HS-5 (cell line): ENCODE data around the gene ANKRD30B.
"Not testable (repeated sequence)": the region's sequence is repeated elsewhere in the genome, so short reads cannot be mapped to it uniquely, and the experiment has no call there.

Source experiments
- DNase-seq: peaks from one replicate; pipeline ENCODE4 v3.0.0-alpha.2; 2012; ENCODE audit warnings: low read depth

The ANKRD30B gene

DNA sequence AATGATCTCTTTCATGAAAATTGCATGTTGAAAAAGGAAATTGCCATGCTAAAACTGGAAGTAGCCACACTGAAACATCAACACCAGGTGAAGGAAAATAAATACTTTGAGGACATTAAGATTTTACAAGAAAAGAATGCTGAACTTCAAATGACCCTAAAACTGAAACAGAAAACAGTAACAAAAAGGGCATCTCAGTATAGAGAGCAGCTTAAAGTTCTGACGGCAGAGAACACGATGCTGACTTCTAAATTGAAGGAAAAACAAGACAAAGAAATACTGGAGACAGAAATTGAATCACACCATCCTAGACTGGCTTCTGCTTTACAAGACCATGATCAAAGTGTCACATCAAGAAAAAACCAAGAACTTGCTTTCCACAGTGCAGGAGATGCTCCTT is 103.6 kb downstream of the ANKRD30B start:
- DNase-seq: not testable (repeated sequence)

DNA sequence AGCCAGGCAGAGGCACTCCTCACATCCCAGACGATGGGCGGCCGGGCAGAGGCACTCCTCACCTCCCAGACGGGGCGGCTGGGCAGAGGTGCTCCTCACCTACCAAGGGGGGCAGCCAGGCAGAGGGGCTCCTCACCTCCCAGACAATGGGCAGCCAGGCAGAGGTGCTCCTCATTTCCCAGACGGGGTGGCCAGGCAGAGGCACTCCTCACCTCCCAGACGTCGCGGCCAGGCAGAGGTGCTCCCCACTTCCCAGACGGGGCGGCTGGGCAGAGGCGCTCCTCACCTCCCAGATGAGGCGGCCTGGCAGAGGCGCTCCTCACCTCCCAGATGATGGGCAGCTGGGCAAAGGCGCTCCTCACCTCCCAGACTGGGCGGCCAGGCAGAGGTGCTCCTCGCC is 107.7 kb downstream of the ANKRD30B start:
- DNase-seq: not testable (repeated sequence)

DNA sequence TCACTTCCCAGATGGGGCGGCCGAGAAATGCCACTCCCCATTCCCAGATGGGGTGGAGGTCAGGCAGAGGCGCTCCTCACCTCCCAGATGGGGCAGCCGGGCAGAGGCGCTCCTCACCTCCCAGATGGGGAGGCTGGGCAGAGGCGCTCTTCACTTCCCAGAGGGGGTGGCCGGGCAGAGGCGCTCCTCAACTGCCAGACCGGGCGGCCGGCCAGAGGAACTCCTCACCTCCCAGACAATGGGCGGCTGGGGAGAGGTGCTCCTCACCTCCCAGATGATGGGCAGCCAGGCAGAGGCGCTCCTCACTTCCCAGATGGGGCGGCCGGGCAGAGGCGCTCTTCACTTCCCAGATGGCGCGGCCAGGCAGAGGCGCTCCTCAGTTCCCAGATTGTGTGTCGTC is 108.3 kb downstream of the ANKRD30B start:
- not testable (repeated sequence) for DNase-seq

DNA sequence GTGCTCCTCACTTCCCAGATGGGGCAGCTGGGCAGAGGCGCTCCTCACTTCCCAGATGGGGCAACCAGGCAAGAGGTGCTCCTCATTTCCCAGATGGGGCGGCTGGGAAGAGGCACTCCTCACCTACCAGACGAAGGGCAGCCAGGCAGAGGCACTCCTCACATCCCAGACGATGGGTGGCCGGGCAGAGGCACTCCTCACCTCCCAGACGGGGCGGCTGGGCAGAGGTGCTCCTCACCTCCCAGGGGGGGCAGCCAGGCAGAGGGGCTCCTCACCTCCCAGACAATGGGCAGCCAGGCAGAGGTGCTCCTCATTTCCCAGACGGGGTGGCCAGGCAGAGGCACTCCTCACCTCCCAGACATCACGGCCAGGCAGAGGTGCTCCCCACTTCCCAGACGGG is 110.5 kb downstream of the ANKRD30B start:
- DNase-seq: not testable (repeated sequence)

DNA sequence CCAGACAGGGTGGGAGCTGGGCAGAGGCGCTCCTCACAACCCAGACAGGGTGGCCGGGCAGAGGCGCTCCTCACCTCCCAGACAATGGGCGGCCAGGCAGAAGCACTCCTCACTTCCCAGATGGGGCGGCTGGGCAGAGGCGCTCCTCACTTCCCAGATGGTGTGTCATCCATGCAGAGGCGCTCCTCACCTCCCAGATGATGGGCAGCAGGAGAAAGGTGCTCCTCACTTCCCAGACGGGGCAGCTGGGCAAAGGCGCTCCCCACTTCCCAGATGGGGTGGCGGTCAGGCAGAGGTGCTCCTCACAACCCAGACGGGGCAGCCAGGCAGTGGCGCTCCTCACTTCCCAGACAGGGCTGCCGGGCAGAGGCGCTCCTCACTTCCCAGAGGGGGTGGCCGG is 112.0 kb downstream of the ANKRD30B start:
- not testable (repeated sequence) for DNase-seq

DNA sequence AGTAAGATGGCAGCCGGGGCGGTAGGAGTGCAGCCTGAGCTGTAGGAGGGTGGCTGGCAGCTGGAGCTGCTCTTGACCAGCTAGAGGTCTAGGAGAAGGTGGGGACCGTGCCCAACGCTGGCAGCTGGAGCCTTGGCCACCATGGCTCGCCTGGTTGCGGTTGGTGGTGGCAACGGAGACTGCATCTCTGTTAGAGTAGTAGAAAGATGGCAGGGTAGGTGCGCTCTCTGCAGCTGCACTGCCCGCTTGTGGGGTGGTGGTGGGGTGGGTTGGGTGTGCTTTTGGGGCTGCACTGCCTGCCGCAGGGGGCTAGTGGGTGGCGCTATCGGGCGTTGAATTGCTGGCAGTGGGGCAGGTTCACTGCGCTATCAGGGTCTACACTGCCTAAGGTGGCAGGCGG is 118.5 kb downstream of the ANKRD30B start:
- not testable (repeated sequence) for DNase-seq

DNA sequence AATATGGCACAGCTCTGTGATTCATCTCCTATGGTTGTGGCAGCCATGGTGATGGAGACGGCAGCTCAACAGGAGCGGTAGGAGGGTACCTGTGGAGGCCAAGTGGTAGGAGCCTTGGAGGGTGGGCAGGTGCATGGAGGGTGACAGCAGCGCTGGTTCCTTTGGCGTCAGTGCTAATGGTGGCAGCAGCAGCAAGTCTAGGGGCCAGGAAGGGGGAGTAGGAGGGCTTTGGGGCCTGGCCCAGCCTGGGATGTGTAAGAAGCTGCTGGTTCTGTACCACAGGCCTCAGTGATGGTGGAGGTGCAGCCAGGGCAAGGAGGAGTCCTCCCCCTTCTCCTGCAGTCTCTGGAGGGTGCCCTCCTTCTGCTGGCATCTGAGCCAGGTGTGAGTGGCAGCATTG is 120.0 kb downstream of the ANKRD30B start:
- DNase-seq: not testable (repeated sequence)

DNA sequence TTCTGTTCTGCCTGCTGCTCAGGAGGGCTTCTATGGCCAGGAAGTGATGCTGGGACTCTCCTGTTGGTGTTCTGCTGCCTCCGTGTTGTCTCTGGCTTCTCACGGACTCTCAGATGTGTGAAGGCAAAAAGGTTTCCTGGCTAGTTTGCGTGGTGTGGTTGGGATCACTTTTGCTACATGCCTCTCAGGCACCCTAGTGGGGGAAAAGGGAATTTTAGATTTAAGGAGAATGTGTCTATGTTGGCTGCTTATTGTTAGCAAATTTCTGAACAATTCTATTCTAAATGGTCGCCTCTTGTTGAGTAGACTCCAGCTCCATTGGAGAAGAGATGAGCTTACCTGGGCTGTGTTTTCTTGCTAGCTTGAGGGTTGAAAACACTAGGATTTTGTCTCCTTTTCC is 120.9 kb downstream of the ANKRD30B start:
- not testable (repeated sequence) for DNase-seq

DNA sequence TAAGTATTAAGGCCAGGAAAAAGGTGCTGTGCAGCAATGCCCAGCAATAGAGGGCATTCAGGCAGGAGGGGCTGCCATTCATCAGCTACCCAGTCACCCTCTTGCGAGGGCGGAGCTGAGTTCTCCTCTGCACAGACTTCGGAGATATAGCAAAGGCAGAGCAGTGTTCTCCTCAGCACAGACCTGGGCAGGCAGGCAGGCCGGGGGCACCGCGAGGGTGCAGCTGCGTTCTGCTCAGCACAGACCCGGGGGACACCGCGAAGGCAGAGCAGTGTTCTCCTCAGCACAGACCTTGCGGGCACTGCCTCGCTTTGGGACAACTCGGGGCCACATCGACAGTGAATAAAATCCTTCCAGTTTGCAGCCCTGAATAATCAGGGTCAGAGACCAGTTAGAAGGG is 130.9 kb downstream of the ANKRD30B start:
- not testable (repeated sequence) for DNase-seq

DNA sequence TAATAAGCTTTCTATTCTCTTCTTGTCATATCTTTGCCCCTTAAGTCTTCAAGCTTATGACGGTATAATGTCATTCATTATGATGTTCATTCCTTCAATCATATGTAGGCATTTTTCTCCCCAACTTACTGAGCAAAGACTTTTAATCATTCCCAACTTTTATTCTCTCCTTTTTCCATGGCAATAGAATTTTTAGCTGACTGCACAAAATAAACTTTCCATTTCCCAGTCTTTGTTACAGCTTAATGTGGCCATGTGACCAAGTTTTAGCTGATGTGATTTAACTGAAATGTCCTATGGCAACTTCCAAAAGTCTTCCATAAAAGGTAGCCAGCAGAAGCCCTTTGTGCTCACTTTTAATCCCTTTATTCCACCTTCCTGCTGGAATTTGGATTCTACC is 152.5 kb downstream of the ANKRD30B start:
- DNase-seq: no peak
